ENCODE results near the gene FILIP1L.

Gene FILIP1L

GRCh38 chr3:100039075-100039474 is 75.2 kb downstream of the FILIP1L start:
- no peak for DNase-seq

GRCh38 chr3:100033903-100034471 is 80.3 kb downstream of the FILIP1L start:
- DNase-seq: no peak

GRCh38 chr3:100033184-100033583 is 81.1 kb downstream of the FILIP1L start:
- no peak for DNase-seq

GRCh38 chr3:100032243-100032642 is 82.1 kb downstream of the FILIP1L start:
- DNase-seq: no peak

GRCh38 chr3:100030914-100031425 is 83.3 kb downstream of the FILIP1L start:
- no peak for DNase-seq

GRCh38 chr3:100030346-100030745 is 84.0 kb downstream of the FILIP1L start:
- no peak for DNase-seq

- no peak for DNase-seq
Measured at GRCh38 chr3:100029689-100030088, 84.6 kb downstream of the FILIP1L start.

GRCh38 chr3:100029052-100029451 is 85.2 kb downstream of the FILIP1L start:
- DNase-seq: no peak

GRCh38 chr3:100027321-100027720 is 87.0 kb downstream of the FILIP1L start:
- DNase-seq: no peak

- DNase-seq: no peak
Measured at GRCh38 chr3:100024520-100025303, 89.6 kb downstream of the FILIP1L start.

GRCh38 chr3:100023595-100023994 is 90.7 kb downstream of the FILIP1L start:
- no peak for DNase-seq

GRCh38 chr3:100023150-100023549 is 91.2 kb downstream of the FILIP1L start:
- no peak for DNase-seq

GRCh38 chr3:100022506-100022905 is 91.8 kb downstream of the FILIP1L start:
- no peak for DNase-seq

GRCh38 chr3:100020876-100021644 is 93.2 kb downstream of the FILIP1L start:
- no peak for DNase-seq

- no peak for DNase-seq
Measured at GRCh38 chr3:100019719-100020118, 94.6 kb downstream of the FILIP1L start.

GRCh38 chr3:100018806-100019205 is 95.5 kb downstream of the FILIP1L start:
- no peak for DNase-seq

GRCh38 chr3:100010087-100010417 is 104.2 kb downstream of the FILIP1L start:
- no peak for DNase-seq

GRCh38 chr3:100009276-100010086 is 104.8 kb downstream of the FILIP1L start:
- no peak for DNase-seq

GRCh38 chr3:100008081-100008698 is 106.1 kb downstream of the FILIP1L start:
- no peak for DNase-seq

- no peak for DNase-seq
Measured at GRCh38 chr3:100007313-100007712, 107.0 kb downstream of the FILIP1L start.

- no peak for DNase-seq
Measured at GRCh38 chr3:100006570-100007271, 107.6 kb downstream of the FILIP1L start.
